H1 (cell line): ENCODE measurements around the gene ALDH3B1. TPM values are rescaled to one million over a fixed set of nuclear protein-coding genes. Genes with fewer than 3 reads are reported as not detected.

ENCODE experiments used
- NANOG ChIP-seq: IDR thresholded peaks from 2 replicates; pipeline ENCODE4 v1.6.1; 2011; ENCODE audit warnings: low read length, low read depth, mild to moderate bottlenecking, inconsistent platforms; ENCODE audit not compliant: insufficient read depth, poor library complexity, severe bottlenecking
- YY1 ChIP-seq: IDR thresholded peaks from 2 replicates; pipeline ENCODE4 v1.6.1; 2011; ENCODE audit warnings: low read depth, mild to moderate bottlenecking, low read length
- polyA plus RNA-seq, 7 experiments: library from polyadenylated mRNA; depleted of rRNA in 3 of 7; stranded (reverse) in 5 of 7; unstranded in 2 of 7; fragments of >200 nt in 5 of 7; fragments of 200-250 nt in 2 of 7; gene quantifications; 1 replicate in 5 of 7; 2 replicates in 1 of 7; 4 replicates in 1 of 7; pipeline versions ENCODE4 v1.2.1 to v1.2.3, GENCODE V29; 2011 to 2013; ENCODE audit warnings: missing spikeins in 2 of 7, mixed read lengths in 2 of 7
- total RNA-seq: library from RNA; stranded (reverse); fragmentation: NEBNext Ultra II Directional; extraction: Animal tissue kit (Norgen Biotek cat#: 25700); gene quantifications from 2 replicates; pipeline ENCODE4 v1.2.1, GENCODE V29; 2021
- TF ChIP-seq, protein P1 (sequence below): fragments of 300-600 bp; sonication (generic); IDR thresholded peaks from 2 replicates; pipeline ENCODE4 v1.7.1; 2012; ENCODE audit warnings: low read length, moderate library complexity, mild to moderate bottlenecking, inconsistent platforms; ENCODE audit not compliant: insufficient replicate concordance

Gene ALDH3B1
- total and polyA plus RNA-seq, 2 of the 8 experiments (the other 6 are each of a cell fraction or from before 2014, with no cell fraction given) = 0.32 to 0.47 TPM

DNA sequence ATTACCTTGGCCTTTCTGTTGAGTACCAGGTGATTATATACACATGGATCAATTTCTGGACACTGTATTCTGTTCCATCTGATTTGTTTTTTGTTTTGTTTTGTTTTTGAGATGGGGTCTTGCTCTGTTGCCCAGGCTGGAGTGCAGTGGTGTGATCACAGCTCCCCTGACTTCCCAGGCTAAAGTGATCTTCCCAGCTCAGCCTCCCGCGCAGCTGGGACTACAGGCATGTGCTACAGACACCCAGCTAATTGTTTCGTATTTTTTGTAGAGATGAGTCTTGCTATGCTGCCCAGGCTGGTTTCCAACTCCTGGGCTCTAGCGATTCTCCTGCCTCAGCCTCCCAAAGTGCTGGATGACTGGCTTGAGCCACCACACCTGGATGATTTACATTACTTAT is 47.7 kb downstream of the ALDH3B1 start (continued):
- TF ChIP-seq, protein P1, sequence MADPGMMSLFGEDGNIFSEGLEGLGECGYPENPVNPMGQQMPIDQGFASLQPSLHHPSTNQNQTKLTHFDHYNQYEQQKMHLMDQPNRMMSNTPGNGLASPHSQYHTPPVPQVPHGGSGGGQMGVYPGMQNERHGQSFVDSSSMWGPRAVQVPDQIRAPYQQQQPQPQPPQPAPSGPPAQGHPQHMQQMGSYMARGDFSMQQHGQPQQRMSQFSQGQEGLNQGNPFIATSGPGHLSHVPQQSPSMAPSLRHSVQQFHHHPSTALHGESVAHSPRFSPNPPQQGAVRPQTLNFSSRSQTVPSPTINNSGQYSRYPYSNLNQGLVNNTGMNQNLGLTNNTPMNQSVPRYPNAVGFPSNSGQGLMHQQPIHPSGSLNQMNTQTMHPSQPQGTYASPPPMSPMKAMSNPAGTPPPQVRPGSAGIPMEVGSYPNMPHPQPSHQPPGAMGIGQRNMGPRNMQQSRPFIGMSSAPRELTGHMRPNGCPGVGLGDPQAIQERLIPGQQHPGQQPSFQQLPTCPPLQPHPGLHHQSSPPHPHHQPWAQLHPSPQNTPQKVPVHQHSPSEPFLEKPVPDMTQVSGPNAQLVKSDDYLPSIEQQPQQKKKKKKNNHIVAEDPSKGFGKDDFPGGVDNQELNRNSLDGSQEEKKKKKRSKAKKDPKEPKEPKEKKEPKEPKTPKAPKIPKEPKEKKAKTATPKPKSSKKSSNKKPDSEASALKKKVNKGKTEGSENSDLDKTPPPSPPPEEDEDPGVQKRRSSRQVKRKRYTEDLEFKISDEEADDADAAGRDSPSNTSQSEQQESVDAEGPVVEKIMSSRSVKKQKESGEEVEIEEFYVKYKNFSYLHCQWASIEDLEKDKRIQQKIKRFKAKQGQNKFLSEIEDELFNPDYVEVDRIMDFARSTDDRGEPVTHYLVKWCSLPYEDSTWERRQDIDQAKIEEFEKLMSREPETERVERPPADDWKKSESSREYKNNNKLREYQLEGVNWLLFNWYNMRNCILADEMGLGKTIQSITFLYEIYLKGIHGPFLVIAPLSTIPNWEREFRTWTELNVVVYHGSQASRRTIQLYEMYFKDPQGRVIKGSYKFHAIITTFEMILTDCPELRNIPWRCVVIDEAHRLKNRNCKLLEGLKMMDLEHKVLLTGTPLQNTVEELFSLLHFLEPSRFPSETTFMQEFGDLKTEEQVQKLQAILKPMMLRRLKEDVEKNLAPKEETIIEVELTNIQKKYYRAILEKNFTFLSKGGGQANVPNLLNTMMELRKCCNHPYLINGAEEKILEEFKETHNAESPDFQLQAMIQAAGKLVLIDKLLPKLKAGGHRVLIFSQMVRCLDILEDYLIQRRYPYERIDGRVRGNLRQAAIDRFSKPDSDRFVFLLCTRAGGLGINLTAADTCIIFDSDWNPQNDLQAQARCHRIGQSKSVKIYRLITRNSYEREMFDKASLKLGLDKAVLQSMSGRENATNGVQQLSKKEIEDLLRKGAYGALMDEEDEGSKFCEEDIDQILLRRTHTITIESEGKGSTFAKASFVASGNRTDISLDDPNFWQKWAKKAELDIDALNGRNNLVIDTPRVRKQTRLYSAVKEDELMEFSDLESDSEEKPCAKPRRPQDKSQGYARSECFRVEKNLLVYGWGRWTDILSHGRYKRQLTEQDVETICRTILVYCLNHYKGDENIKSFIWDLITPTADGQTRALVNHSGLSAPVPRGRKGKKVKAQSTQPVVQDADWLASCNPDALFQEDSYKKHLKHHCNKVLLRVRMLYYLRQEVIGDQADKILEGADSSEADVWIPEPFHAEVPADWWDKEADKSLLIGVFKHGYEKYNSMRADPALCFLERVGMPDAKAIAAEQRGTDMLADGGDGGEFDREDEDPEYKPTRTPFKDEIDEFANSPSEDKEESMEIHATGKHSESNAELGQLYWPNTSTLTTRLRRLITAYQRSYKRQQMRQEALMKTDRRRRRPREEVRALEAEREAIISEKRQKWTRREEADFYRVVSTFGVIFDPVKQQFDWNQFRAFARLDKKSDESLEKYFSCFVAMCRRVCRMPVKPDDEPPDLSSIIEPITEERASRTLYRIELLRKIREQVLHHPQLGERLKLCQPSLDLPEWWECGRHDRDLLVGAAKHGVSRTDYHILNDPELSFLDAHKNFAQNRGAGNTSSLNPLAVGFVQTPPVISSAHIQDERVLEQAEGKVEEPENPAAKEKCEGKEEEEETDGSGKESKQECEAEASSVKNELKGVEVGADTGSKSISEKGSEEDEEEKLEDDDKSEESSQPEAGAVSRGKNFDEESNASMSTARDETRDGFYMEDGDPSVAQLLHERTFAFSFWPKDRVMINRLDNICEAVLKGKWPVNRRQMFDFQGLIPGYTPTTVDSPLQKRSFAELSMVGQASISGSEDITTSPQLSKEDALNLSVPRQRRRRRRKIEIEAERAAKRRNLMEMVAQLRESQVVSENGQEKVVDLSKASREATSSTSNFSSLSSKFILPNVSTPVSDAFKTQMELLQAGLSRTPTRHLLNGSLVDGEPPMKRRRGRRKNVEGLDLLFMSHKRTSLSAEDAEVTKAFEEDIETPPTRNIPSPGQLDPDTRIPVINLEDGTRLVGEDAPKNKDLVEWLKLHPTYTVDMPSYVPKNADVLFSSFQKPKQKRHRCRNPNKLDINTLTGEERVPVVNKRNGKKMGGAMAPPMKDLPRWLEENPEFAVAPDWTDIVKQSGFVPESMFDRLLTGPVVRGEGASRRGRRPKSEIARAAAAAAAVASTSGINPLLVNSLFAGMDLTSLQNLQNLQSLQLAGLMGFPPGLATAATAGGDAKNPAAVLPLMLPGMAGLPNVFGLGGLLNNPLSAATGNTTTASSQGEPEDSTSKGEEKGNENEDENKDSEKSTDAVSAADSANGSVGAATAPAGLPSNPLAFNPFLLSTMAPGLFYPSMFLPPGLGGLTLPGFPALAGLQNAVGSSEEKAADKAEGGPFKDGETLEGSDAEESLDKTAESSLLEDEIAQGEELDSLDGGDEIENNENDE = no peak
- TF ChIP-seq YY1 (no peak), NANOG (no peak)
